HepG2 (cell line): ENCODE measurements around the gene SLIT3.

Experiments used
- ZNF136 ChIP-seq: sonication (generic); formaldehyde crosslinking; IDR thresholded peaks from 2 replicates; pipeline ENCODE4 v1.8.1; 2022; ENCODE audit warnings: low read depth, mild to moderate bottlenecking, moderate library complexity, missing genetic modification reagents
- ZNF263 ChIP-seq: sonication (generic); formaldehyde crosslinking; IDR thresholded peaks from 2 replicates; pipeline ENCODE4 v1.4.0; 2020; ENCODE audit warnings: missing genetic modification reagents
- TF ChIP-seq, protein P1 (sequence below): IDR thresholded peaks from 2 replicates; pipeline ENCODE4 v1.6.1; 2016; ENCODE audit warnings: missing biosample characterization, missing genetic modification reagents, low read depth

DNA sequence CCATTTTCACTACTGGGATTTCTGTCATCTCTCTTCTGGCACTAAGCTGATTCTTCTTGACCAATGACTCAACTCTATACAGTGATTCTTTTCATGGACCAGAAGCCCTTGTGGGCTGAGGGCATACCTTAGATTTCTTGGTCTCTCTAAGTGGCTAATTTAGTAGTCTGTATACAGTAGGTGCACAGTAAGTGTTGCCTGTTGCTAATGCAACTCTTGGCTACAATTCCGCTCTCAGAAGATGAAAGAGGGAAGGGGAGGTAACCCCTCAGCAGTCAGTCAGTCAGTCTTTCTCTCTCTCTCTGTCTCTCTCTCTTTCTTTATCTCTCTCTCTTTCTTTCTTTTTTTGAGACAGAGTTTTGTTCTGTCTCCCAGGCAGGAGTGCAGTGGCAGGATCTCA, 606.6 kb downstream of the SLIT3 start:
- TF ChIP-seq, protein P1, sequence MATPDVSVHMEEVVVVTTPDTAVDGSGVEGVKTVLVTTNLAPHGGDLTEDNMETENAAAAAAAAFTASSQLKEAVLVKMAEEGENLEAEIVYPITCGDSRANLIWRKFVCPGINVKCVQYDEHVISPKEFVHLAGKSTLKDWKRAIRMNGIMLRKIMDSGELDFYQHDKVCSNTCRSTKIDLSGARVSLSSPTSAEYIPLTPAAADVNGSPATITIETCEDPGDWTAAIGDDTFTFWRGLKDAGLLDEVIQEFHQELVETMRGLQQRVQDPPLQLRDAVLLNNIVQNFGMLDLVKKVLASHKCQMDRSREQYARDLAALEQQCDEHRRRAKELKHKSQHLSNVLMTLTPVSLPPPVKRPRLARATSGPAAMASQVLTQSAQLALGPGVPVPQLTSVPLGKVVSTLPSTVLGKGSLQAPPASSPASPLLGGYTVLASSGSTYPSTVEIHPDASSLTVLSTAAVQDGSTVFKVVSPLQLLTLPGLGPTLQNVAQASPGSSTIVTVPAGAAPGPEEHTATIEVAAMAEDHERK (CRISPR knock-in tag) = no peak
- TF ChIP-seq ZNF136 (CRISPR knock-in tag) = no peak
- no peak for TF ChIP-seq ZNF263 (CRISPR knock-in tag)
